IMR-90 (cell line): ENCODE measurements around the gene CDKAL1. TPM values are rescaled to one million over a fixed set of nuclear protein-coding genes. Genes with fewer than 3 reads are reported as not detected.

Experiments used
- ATAC-seq: fragments of 200-7000 bp; cut with Tn5 transposase; 2 replicates; pipeline ENCODE4 v1.9.1; 2020; ENCODE audit warnings: low read depth, mild to moderate bottlenecking, moderate library complexity
- BruUV-seq: library from RNA; stranded (reverse); fragments of 400-500 nt; replicated peaks from 2 replicates; lab custom pipeline; 2021; lab: Mats Ljungman, UMichigan
- CTCF ChIA-PET: fragments of 300-600 bp; formaldehyde crosslinking; extraction: SDS; loops from one replicate; lab custom pipeline; 2021; ENCODE audit warnings: antibody characterized with exemption; lab: Yijun Ruan, JAX
- POLR2A ChIA-PET: fragments of 300-600 bp; sonication (Branson Sonifier 250); formaldehyde crosslinking; loops from one replicate; lab custom pipeline; 2022; ENCODE audit warnings: antibody characterized with exemption; ENCODE audit not compliant: unreplicated experiment; lab: Charles Lee
- DNase-seq: peaks from one replicate; pipeline ENCODE4 v3.0.0; 2013
- H2AFZ ChIP-seq: replicated peaks from 2 replicates; pipeline ENCODE3; 2013; ENCODE audit warnings: low read length, mild to moderate bottlenecking; ENCODE audit not compliant: poor library complexity
- H2AK5ac ChIP-seq: 2 replicates; pipeline ENCODE4 v1.6.1; 2013; ENCODE audit warnings: low read depth, low read length, inconsistent platforms
- H2AK9ac ChIP-seq: replicated peaks from 2 replicates; pipeline ENCODE3; 2013; ENCODE audit warnings: mild to moderate bottlenecking, low read depth, low read length, moderate library complexity; ENCODE audit not compliant: poor library complexity
- H2BK120ac ChIP-seq: 2 replicates; pipeline ENCODE4 v1.6.1; 2013; ENCODE audit warnings: low read depth, low read length, inconsistent platforms
- H2BK15ac ChIP-seq: 3 replicates; pipeline ENCODE4 v1.6.1; 2013; ENCODE audit warnings: low read depth, low read length, inconsistent platforms
- H2BK20ac ChIP-seq: 2 replicates; pipeline ENCODE4 v1.6.1; 2013; ENCODE audit warnings: low read depth, mild to moderate bottlenecking, inconsistent platforms, low read length, moderate library complexity
- H2BK5ac ChIP-seq: 2 replicates; pipeline ENCODE4 v1.6.1; 2013; ENCODE audit warnings: mild to moderate bottlenecking, low read depth, low read length, inconsistent platforms; ENCODE audit not compliant: poor library complexity, severe bottlenecking
- H3K14ac ChIP-seq: replicated peaks from 2 replicates; pipeline ENCODE4 v1.6.1; 2013; ENCODE audit warnings: low read depth, low read length, inconsistent platforms
- H3K18ac ChIP-seq: 2 replicates; pipeline ENCODE4 v1.6.1; 2013; ENCODE audit warnings: low read depth, low read length, control low read depth
- H3K23ac ChIP-seq: 2 replicates; pipeline ENCODE4 v1.6.1; 2013; ENCODE audit warnings: low read depth, low read length, inconsistent platforms
- H3K27ac ChIP-seq: 2 replicates; pipeline ENCODE4 v1.5.1; 2013; ENCODE audit warnings: mild to moderate bottlenecking, control low read depth, low read length; ENCODE audit not compliant: insufficient read depth
- H3K27me3 ChIP-seq: 2 replicates; pipeline ENCODE4 v1.6.1; 2013; ENCODE audit warnings: low read length; ENCODE audit not compliant: control insufficient read depth, insufficient read depth
- H3K36me3 ChIP-seq: 2 replicates; pipeline ENCODE4 v1.6.1; 2013; ENCODE audit warnings: low read length, mixed read lengths; ENCODE audit not compliant: control insufficient read depth, insufficient read depth
- H3K4ac ChIP-seq: 2 replicates; pipeline ENCODE4 v1.6.1; 2013; ENCODE audit warnings: low read depth, low read length, inconsistent platforms
- H3K4me1 ChIP-seq: 2 replicates; pipeline ENCODE4 v1.6.1; 2013; ENCODE audit warnings: low read length, mixed read lengths; ENCODE audit not compliant: control insufficient read depth, insufficient read depth
- H3K4me2 ChIP-seq: 2 replicates; pipeline ENCODE4 v1.6.1; 2013; ENCODE audit warnings: low read depth, mild to moderate bottlenecking, control low read depth, low read length, moderate library complexity
- H3K4me3 ChIP-seq: 2 replicates; pipeline ENCODE4 v1.5.1; 2013; ENCODE audit warnings: low read depth, mild to moderate bottlenecking, control low read depth, low read length, moderate library complexity; ENCODE audit not compliant: insufficient read depth
- H3K56ac ChIP-seq: 2 replicates; pipeline ENCODE4 v1.6.1; 2013; ENCODE audit warnings: low read length, inconsistent platforms; ENCODE audit not compliant: insufficient read depth; ENCODE audit errors: extremely low read depth
- H3K79me1 ChIP-seq, 2 experiments: 2 replicates each; pipeline ENCODE4 v1.6.1; 2013; ENCODE audit warnings: low read length in 2 of 2, inconsistent platforms in 1 of 2, low read depth in 1 of 2
- H3K9ac ChIP-seq: 2 replicates; pipeline ENCODE4 v1.6.1; 2013; ENCODE audit warnings: low read depth, low read length, control low read depth
- H3K9me1 ChIP-seq: 2 replicates; pipeline ENCODE4 v1.6.1; 2013; ENCODE audit warnings: low read length, inconsistent platforms; ENCODE audit not compliant: insufficient read depth
- H3K9me3 ChIP-seq: 2 replicates; pipeline ENCODE4 v1.6.1; 2013; ENCODE audit warnings: low read length; ENCODE audit not compliant: control insufficient read depth, insufficient read depth
- H4K20me1 ChIP-seq: 2 replicates; pipeline ENCODE4 v1.6.1; 2013; ENCODE audit warnings: low read length, inconsistent platforms; ENCODE audit not compliant: insufficient read depth
- H4K5ac ChIP-seq: 2 replicates; pipeline ENCODE4 v1.6.1; 2013; ENCODE audit warnings: mild to moderate bottlenecking, low read depth, low read length, control low read depth
- H4K8ac ChIP-seq, 2 experiments: 2 replicates each; pipeline ENCODE4 v1.6.1; 2013; ENCODE audit warnings: low read depth in 2 of 2, low read length in 2 of 2, control low read depth in 1 of 2, inconsistent platforms in 1 of 2
- H4K91ac ChIP-seq: 2 replicates; pipeline ENCODE4 v1.6.1; 2013; ENCODE audit warnings: low read depth, low read length, inconsistent platforms; ENCODE audit not compliant: insufficient read depth
- CEBPB ChIP-seq: IDR thresholded peaks from 2 replicates; pipeline ENCODE4 v1.6.1; 2012; ENCODE audit warnings: low read depth, low read length, improper control_type of control experiment
- CHD1 ChIP-seq: IDR thresholded peaks from 2 replicates; pipeline ENCODE4 v1.6.1; 2012; ENCODE audit warnings: low read depth, low read length, improper control_type of control experiment
- CTCF ChIP-seq: conservative IDR thresholded peaks from 2 replicates; pipeline ENCODE4 v1.5.1; 2012; ENCODE audit warnings: mild to moderate bottlenecking, low read depth, low read length, improper control_type of control experiment
- ELK1 ChIP-seq: fragments of 150-350 bp; IDR thresholded peaks from 2 replicates; pipeline ENCODE4 v1.6.1; 2016; ENCODE audit warnings: low read depth, mild to moderate bottlenecking, low read length, moderate library complexity, borderline replicate concordance
- FOS ChIP-seq: fragments of 150-350 bp; IDR thresholded peaks from 2 replicates; pipeline ENCODE4 v1.6.1; 2016; ENCODE audit warnings: low read depth, low read length
- MAFK ChIP-seq: IDR thresholded peaks from 2 replicates; pipeline ENCODE4 v1.6.1; 2012; ENCODE audit warnings: low read depth, low read length, improper control_type of control experiment
- MAZ ChIP-seq: IDR thresholded peaks from 2 replicates; pipeline ENCODE4 v1.6.1; 2012; ENCODE audit warnings: low read depth, mild to moderate bottlenecking, low read length, improper control_type of control experiment, moderate library complexity, borderline replicate concordance
- MXI1 ChIP-seq: IDR thresholded peaks from 2 replicates; pipeline ENCODE4 v1.6.1; 2012; ENCODE audit warnings: low read depth, mild to moderate bottlenecking, low read length, moderate library complexity, borderline replicate concordance
- NFE2L2 ChIP-seq: fragments of 150-350 bp; IDR thresholded peaks from 2 replicates; pipeline ENCODE4 v1.6.1; 2016; ENCODE audit warnings: low read depth, mild to moderate bottlenecking, low read length
- POLR2A ChIP-seq: IDR thresholded peaks from 2 replicates; pipeline ENCODE4 v1.6.1; 2012; ENCODE audit warnings: mild to moderate bottlenecking, low read depth, low read length
- RAD21 ChIP-seq: IDR thresholded peaks from 2 replicates; pipeline ENCODE4 v1.6.1; 2012; ENCODE audit warnings: low read length, improper control_type of control experiment
- RCOR1 ChIP-seq: IDR thresholded peaks from 2 replicates; pipeline ENCODE4 v1.6.1; 2012; ENCODE audit warnings: mild to moderate bottlenecking, low read length, improper control_type of control experiment; ENCODE audit not compliant: insufficient replicate concordance
- RFX5 ChIP-seq: IDR thresholded peaks from 2 replicates; pipeline ENCODE4 v1.8.0; 2012; ENCODE audit warnings: low read depth, mild to moderate bottlenecking, low read length, moderate library complexity
- SMC3 ChIP-seq: fragments of 150-350 bp; IDR thresholded peaks from 2 replicates; pipeline ENCODE4 v1.6.1; 2016; ENCODE audit warnings: low read depth, mild to moderate bottlenecking, antibody characterized with exemption, low read length, moderate library complexity
- USF2 ChIP-seq: fragments of 150-350 bp; IDR thresholded peaks from 2 replicates; pipeline ENCODE4 v1.6.1; 2017; ENCODE audit warnings: mild to moderate bottlenecking, antibody characterized with exemption, low read length, low read depth
- WGBS, 2 experiments: methylation state at CpG; one replicate each; pipeline versions ENCODE4 v1.1.5 to v1.1.7; 2013; ENCODE audit warnings: missing lambda C conversion rate in 2 of 2; ENCODE audit not compliant: insufficient read length in 1 of 2; ENCODE audit errors: extremely low coverage in 2 of 2; 5-methylcytosine and 5-hydroxymethylcytosine counted together
- dilution Hi-C: fragments of 300-500 bp; cut with HindIII; formaldehyde crosslinking; loops from one replicate; pipeline ENCODE4 v1.14.3; 2018; ENCODE audit warnings: low sequenced_read_pairs; ENCODE audit not compliant: unreplicated experiment
- in situ Hi-C: fragments of 300-500 bp; cut with MboI; formaldehyde crosslinking; loops from 3 replicates; pipeline ENCODE4 v1.14.3; 2019; ENCODE audit warnings: low sequenced_read_pairs, inconsistent platforms, mixed read lengths
- intact Hi-C: fragments of 100-400 bp; cut with micrococcal nuclease; formaldehyde crosslinking; loops from 2 replicates; pipeline ENCODE4 v1.10.0; 2022
- polyA plus RNA-seq, 3 experiments: library from polyadenylated mRNA; depleted of rRNA; stranded (reverse); fragments of >200 nt; gene quantifications; 2 replicates each; pipeline ENCODE4 v1.2.3, GENCODE V29; 2012; ENCODE audit warnings: low replicate concordance in 1 of 3
- total RNA-seq: library from RNA; depleted of rRNA; stranded (reverse); fragments of >200 nt; gene quantifications from 2 replicates; pipeline ENCODE4 v1.2.3, GENCODE V29; 2012

Gene CDKAL1
- total and polyA plus RNA-seq, 2 of the 4 experiments (the other 2 are of a cell fraction) = 3.7 to 13.1 TPM

- Histone ChIP-seq H2AK5ac (no peak overlapping the region), H2AFZ (no peak overlapping the region), H3K23ac (no peak overlapping the region), H3K9ac (no peak overlapping the region), H4K91ac (no peak overlapping the region), H3K18ac (no peak overlapping the region), H3K9me3 (no peaks in the 10 kb centered on the region), H3K79me1 (no peaks in the 10 kb centered on the region), H3K36me3 (no peaks in the 10 kb centered on the region), H3K27ac (no peak overlapping the region), H3K14ac (no peak overlapping the region), H3K4me3 (no peak overlapping the region), H2BK5ac (no peak overlapping the region), H4K5ac (no peak overlapping the region), H3K56ac (no peak overlapping the region), H3K4me1 (no peaks in the 10 kb centered on the region), H2BK15ac (no peak overlapping the region), H3K9me1 (no peaks in the 10 kb centered on the region; the same call in none of the 2 replicates), H3K4ac (no peak overlapping the region), H3K27me3 (no peaks in the 10 kb centered on the region), H4K20me1 (no peaks in the 10 kb centered on the region), H2AK9ac (no peak overlapping the region), H3K4me2 (no peak overlapping the region), H2BK20ac (no peak overlapping the region), H4K8ac (no peak overlapping the region), H2BK120ac (no peak overlapping the region)
- in situ Hi-C loops = no loop called here
- WGBS, 2 experiments = no CpG with 5 or more reads among the region's 4 CpGs
- no peak for ATAC-seq
- dilution Hi-C loops = no loop called here
- ChIA-PET POLR2A (no interaction called here), CTCF (no interaction called here)
- intact Hi-C loops = no loop called here
- BruUV-seq = no TSS peak
- DNase-seq = no peak
- TF ChIP-seq NFE2L2 (no peak), MXI1 (no peak), SMC3 (no peak), CHD1 (no peak), RFX5 (no peak), CEBPB (no peak), RAD21 (no peak), RCOR1 (no peak), POLR2A (no peak), MAFK (no peak), ELK1 (no peak), MAZ (no peak), FOS (no peak), USF2 (no peak), CTCF (no peak)
Measured at GRCh38 chr6:20582586-20583443, 48.6 kb downstream of the CDKAL1 start.
